Hematopoietic multipotent progenitor cell treated with erythropoietin and hydrocortisone succinate and interleukin-3 and kit ligand, for 4 days (in vitro differentiated cells): Measurements from ENCODE around the gene NELFE.
"Not testable (repeated sequence)": the region's sequence is repeated elsewhere in the genome, so short reads cannot be mapped to it uniquely, and the experiment has no call there.

Experiments
- DNase-seq: peaks from one replicate; pipeline ENCODE4 v3.0.0-alpha.2; 2015

NELFE gene

GRCh38 chr6:31958741-31959739 lies at the start of gene NELFE, which contains the start of gene SKIC2:
NELFE (minus strand) TSS chr6:31958971; CDS start chr6:31958446, 525 bp downstream.
SKIC2 (plus strand) TSS chr6:31959175; CDS start chr6:31959193, 18 bp downstream.
- DNase-seq: peak; percentile 99

GRCh38 chr6:32008037-32008436 lies 49.3 kb upstream of the NELFE start:
- DNase-seq: not testable (repeated sequence)

DNA sequence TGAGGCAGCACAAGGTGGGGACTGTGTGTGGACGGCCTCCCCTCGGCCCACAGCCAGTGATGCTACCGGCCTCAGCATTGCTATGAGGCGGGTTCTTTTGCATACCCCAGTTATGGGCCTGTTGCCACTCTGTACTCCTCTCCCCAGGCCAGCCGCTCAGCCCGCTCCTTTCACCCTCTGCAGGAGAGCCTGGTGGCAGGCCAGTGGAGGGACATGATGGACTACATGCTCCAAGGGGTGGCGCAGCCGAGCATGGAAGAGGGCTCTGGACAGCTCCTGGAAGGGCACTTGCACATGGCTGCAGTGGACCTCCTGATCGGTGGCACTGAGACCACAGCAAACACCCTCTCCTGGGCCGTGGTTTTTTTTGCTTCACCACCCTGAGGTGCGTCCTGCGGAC lies 48.3 kb upstream of the NELFE start:
- DNase-seq: not testable (repeated sequence)

DNA sequence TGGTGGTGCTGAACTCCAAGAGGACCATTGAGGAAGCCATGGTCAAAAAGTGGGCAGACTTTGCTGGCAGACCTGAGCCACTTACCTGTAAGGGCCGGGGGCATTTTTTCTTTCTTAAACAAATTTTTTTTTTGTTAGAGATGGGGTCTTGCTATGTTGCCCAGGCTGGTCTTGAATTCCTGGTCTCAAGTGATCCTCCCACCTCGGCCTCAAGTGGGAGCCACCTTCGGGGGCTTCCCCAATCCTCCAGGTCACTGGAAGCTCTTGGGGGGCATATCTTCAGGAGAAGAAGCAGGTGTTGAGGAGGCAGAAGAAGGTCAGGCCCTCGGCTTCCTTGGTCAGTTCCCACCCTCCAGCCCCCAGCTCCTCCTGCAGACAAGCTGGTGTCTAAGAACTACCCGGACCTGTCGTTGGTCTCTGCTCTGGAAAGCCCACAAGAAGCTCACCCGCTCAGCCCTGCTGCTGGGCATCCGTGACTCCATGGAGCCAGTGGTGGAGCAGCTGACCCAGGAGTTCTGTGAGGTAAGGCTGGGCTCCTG lies 47.3 kb upstream of the NELFE start:
- DNase-seq: not testable (repeated sequence)

DNA sequence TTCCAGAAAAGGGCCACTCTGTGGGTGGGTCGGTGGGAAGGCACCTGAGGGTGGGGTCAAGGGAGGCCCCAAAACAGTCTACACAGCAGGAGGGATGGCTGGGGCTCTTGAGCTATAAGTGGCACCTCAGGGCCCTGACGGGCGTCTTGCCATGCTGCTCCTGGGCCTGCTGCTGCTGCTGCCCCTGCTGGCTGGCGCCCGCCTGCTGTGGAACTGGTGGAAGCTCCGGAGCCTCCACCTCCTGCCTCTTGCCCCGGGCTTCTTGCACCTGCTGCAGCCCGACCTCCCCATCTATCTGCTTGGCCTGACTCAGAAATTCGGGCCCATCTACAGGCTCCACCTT lies 46.7 kb upstream of the NELFE start:
- peak; percentile 8 for DNase-seq

DNA sequence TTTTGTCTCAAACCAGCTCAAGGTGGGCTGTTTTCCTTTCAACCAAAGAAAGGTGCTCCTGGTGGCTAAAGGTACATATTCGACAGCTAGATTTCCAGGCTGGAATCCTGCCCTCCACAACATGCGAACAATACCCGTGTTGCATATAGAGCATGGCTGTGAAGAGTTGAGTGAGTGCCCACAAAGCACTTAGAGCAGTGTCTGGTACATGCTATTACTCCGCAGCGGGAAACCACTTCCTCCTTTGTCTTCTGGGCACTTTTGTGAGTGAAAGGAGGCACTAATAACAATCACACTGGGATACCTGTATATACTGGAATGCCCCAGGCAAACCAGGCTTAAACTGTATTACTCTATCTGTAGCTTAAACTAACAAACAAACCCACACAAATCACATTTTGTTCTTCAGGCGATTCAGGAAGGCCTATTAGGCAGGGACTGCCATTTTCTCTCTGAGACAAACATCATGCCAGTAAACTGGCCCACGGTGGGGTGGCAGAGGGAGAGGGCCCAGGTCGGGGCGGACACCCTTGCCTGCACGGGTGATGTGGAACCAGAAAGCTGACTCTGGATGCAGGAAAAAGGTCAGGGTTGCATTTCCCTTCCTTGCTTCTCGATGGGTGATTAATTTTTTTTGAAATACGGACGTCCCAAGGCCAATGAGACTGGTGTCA lies 46.2 kb upstream of the NELFE start:
- not testable (repeated sequence) for DNase-seq

- not testable (repeated sequence) for DNase-seq
Observed at GRCh38 chr6:32004393-32004792, 45.6 kb upstream of the NELFE start.

DNA sequence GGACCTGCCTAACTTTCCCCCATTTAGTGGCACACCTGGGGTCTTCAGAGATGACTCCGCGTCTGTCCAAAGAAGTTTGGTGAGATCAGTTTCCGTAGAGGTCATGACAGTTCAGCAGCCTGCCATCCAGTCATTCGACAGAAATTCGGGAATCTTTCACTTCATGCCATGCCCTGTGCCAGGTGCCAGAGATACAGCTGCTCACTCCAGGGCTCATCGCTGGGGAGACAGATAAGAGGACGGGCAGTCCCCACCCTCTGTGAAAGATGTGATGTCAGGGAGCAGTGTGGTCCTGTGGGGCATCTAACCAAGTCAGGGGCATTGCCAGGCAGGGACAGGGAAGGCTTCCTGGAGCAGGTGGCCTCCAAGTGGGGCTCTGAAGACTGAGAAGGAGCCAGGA lies 44.5 kb upstream of the NELFE start:
- not testable (repeated sequence) for DNase-seq

GRCh38 chr6:32002546-32003268 lies 43.9 kb upstream of the NELFE start:
- DNase-seq: not testable (repeated sequence)

- DNase-seq: not testable (repeated sequence)
Observed at GRCh38 chr6:31996385-31996784, 37.6 kb upstream of the NELFE start.

DNA sequence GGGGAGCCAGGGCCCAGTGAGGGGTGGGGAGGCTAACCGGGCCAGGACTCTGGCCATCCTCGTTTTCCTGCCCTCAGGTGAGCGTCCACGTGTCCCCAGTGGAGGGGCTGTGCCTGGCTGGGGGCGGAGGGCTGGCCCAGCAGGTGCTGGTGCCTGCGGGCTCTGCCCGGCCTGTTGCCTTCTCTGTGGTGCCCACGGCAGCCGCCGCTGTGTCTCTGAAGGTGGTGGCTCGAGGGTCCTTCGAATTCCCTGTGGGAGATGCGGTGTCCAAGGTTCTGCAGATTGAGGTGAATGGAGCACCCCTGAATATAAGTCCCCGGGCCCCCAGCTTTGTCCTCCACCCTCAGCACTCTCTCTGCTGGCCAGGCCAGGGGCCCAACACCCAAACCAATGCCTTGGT lies 35.6 kb upstream of the NELFE start:
- not testable (repeated sequence) for DNase-seq

DNA sequence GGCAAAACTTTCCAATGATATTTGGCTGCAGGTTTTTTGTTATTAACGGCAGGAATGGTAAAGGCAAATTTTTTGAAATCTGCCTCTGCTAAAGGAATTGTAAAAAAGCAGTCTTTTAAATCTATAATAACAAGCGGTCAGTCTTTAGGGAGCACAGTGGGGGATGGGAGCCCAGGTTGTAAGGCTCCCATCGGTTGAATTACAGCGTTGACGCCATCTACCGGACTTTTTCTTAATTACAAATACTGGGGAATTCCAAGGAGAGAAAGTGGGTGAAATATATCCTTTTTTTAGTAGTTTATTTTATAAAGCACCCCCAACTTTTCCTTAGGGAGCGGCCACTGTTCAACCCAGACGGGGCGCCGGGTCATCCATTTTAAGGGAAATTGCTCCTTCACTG lies 30.6 kb upstream of the NELFE start:
- DNase-seq: not testable (repeated sequence)

DNA sequence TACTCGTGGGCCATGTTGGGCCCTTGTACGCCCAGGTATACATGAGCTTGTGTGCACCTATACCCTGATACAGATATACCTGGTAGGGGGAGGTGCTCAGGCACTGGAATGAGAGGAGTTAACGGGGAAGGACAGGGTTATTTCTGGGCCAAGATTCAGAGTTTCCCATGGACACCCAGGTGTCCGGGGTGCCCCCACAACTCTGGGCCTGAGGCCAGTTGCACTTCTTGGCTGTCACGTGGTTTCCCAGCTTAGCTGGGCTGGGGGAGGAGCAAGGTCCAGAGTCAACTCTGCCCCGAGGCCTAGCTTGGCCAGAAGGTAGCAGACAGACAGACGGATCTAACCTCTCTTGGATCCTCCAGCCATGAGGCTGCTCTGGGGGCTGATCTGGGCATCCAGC lies 23.0 kb upstream of the NELFE start, which contains the start of gene C4A:
C4A (plus strand) TSS at position 314 of the 400 bp plus-strand sequence; CDS start at position 365, 51 bp downstream.
- not testable (repeated sequence) for DNase-seq

DNA sequence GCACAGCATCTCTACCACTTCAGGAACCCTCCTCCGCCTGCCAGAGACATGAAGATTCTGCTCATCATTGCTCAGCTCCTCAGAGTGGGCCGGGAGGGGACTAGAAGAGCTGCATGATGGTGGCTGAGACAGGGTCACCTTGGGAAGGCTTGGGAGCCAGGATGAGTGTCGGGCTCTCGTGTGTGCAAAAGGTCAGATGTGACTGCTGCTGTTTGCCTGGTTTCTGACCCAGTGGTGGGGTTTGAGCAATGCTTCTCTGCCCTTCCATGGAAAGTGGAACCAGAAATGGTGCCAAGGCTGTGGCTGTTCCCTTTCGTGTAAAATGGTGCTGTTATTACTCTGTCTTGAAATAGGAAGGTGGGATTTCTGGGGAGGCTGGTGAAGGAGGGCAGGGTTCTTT lies 22.2 kb upstream of the NELFE start:
- DNase-seq: not testable (repeated sequence)

GRCh38 chr6:31980195-31980876 lies 21.6 kb upstream of the NELFE start:
- not testable (repeated sequence) for DNase-seq

DNA sequence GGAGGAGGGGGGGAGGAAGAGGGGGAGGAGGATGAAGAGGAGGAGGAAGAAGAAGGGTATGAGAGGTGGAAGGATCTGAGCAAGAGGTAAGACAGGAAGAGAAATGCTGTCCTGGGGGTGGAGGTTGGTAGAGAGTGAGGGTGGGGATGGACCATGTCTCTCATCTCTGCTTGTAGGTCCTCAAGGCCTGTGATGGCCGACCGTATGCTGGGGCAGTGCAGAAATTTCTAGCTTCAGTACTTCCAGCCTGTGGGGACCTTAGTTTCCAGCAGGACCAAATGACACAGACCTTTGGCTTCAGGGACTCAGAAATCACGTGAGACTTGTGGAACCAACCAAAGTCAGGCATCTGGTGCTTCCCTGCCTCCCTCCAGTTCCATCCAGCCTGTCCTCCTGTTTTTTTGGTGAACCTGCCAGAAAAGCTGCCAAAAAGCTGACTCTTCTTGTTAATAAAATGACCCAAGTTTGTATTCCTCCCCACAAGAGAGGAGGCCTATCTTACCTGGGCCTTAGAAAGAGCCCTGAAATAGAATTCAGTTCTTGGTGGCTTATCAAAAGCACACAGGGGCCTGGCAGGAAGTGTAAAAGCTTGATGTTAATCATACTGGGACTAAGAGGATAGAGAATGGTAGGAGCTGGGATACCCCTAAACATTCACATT lies 20.6 kb upstream of the NELFE start:
- DNase-seq: peak; percentile 38

DNA sequence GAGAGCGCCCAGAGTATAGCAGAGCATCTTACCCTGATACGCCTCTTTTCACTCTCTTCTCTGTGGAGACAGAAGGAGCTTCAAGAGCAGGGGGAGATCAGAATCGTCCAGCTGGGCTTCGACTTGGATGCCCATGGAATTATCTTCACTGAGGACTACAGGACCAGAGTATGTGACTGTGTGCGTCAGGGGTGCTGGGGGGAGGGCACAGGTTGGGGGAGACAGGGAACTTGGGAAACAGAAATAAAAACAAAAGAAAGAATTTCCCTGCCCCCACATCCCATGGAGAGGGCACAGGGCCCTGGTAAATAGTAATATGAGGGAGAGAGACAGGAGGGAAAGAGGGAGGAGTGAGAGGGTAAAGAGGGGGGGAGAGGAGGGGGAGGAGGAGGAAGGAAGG lies 20.1 kb upstream of the NELFE start:
- DNase-seq: no peak

DNA sequence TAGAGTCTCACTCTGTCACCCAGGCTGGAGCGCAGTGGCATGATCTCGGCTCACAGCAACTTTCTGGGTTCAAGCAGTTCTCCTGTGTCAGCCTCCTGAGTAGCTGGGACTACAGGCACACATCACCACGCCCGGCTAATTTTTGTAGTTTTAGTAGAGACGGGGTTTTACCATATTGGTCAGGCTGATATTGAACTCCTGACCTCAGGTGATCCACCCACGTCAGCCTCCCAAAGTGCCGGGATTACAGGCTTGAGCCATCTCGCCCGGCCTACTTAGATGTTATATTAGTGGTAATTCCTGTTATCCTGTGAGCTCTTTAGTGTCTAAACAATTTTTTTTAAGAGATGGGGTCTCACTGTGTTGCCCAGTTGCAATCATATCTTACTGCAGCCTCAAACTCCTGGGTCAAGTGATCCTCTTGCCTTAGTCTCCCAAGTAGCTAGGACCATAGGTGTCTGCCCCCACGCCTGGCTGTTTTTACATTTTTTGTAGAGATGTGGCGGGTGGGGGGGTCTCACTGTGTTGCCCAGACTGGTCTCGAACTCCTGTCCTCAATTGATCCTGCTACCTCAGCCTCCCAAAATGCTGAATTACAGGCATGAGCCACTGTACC lies 19.2 kb upstream of the NELFE start:
- no peak for DNase-seq

- not testable (repeated sequence) for DNase-seq
Observed at GRCh38 chr6:31976065-31976464, 17.3 kb upstream of the NELFE start.

DNA sequence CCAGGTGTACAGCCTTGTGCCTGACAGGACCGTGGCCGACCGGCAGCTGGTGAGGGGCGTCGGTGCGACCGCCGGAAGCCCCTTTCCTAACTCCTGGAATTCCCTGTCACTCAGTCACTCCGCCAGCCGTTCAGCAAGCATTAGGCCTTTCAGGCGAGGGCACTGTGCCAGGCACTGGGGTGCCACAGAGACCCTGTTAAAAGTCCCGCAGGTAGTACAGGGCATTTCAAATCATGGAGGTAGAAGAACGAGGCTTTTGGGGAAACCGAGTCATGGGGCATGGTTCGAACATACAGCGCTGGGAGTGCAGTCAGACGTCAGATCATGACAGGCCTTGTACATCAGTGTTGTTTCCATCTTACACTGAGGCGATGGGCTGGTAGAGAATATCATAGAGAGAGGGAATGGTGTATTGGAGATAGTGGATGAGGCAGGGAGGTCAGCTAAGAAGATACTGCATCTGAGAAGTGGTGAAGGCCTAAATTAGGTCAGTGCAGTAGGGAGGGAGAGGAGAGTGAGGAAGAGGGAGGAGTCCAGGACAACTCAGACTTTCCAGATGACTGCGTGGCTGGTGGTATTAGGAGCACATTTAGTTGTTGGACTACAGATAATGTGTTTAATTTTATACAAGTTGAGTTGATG lies 14.1 kb upstream of the NELFE start:
- DNase-seq: peak; percentile 35
